Measurements from ENCODE around the gene HOMER3. TPM values are rescaled to one million over a fixed set of nuclear protein-coding genes. Genes with fewer than 3 reads are reported as not detected.

The HOMER3 gene
- total and polyA plus RNA-seq, 11 donors, result 13.6 to 36.8 (median 20.8) TPM

GRCh38 chr19:18906605-18907519 lies 34.2 kb downstream of the HOMER3 start:
- ATAC-seq (no peak), DNase-seq (no peak)
- Histone ChIP-seq H3K4me1 (no peaks in the 10 kb centered on the region), H3K27me3 (no peaks in the 10 kb centered on the region), H3K9me3 (no peaks in the 10 kb centered on the region), H3K4me3 (no peak overlapping the region), H3K36me3 (peaks cover 0 to 85% (median 36%) of the 10 kb centered on the region in 9 donors), H3K27ac (no peak overlapping the region)
- no peak for TF ChIP-seq POLR2A (IDR thresholded peaks at IDR 0.05)
- TF ChIP-seq CTCF (IDR thresholded peaks at IDR 0.05), result no peak
- 90 to 94% (median 93%) methylated on average over 20 to 36 of the region's 36 CpGs for WGBS, 4 donors
- intact Hi-C loops (cut with DNase I), result no loop called here

GRCh38 chr19:18905513-18906236 lies 35.3 kb downstream of the HOMER3 start:
- no peaks in the 10 kb centered on the region for H3K4me1 ChIP-seq
- ATAC-seq, result peak in 1 of 4 donors; percentile 11
- WGBS, 4 donors, result 89 to 92% (median 90%) methylated on average over 24 to 26 of the region's 26 CpGs
- H3K9me3 ChIP-seq, result no peaks in the 10 kb centered on the region
- DNase-seq, result no peak
- H3K36me3 ChIP-seq, result peaks cover 0 to 88% (median 45%) of the 10 kb centered on the region in 9 donors
- H3K27ac ChIP-seq, result no peak overlapping the region
- H3K4me3 ChIP-seq, result no peak overlapping the region
- no peak for TF ChIP-seq POLR2A (IDR thresholded peaks at IDR 0.05)
- no peak for TF ChIP-seq CTCF (IDR thresholded peaks at IDR 0.05)
- intact Hi-C loops (cut with DNase I), result no loop called here
- no peaks in the 10 kb centered on the region for H3K27me3 ChIP-seq

- WGBS, 4 donors, result 84 to 92% (median 89%) methylated on average over 4 to 8 of the region's 8 CpGs
- TF ChIP-seq POLR2A (IDR thresholded peaks at IDR 0.05) (no peak), CTCF (IDR thresholded peaks at IDR 0.05) (no peak)
- no peak for DNase-seq
- Histone ChIP-seq H3K9me3 (no peaks in the 10 kb centered on the region), H3K4me3 (no peak overlapping the region), H3K4me1 (no peaks in the 10 kb centered on the region), H3K27ac (no peak overlapping the region), H3K36me3 (peaks cover 0 to 88% (median 51%) of the 10 kb centered on the region in 9 donors), H3K27me3 (no peaks in the 10 kb centered on the region)
- intact Hi-C loops (cut with DNase I), result no loop called here
- ATAC-seq, result no peak
Observed at GRCh38 chr19:18905058-18905456, 36.0 kb downstream of the HOMER3 start.

All from heart left ventricle (tissue), 16 donors.